NT2/D1 (cell line): ENCODE measurements around the gene SAMD9.

Source experiments
- SUZ12 ChIP-seq: IDR thresholded peaks from 2 replicates; pipeline ENCODE4 v1.6.1; 2011; ENCODE audit not compliant: insufficient read length, insufficient read depth; ENCODE audit errors: extremely low read depth
- YY1 ChIP-seq: IDR thresholded peaks from 2 replicates; pipeline ENCODE4 v1.6.1; 2011; ENCODE audit not compliant: insufficient read length, insufficient read depth

DNA sequence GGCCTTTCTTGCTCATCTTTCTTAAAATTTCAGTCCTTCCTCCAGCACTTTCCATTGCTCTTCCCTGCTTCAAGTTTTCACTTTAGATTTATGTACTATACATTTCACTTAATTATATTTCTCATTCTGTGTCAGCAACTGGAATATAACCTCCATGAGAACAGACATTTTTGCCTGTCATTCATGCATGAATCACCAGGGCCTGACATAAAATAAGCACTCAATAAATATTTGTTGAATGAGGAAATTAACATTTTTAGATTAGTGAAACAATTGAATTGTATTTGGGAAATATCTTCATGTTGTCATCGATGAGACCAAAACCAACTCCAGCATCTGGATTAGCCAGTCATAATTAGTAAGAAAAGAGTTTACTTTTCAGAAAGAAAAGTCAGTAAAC is 24.3 kb upstream of the SAMD9 start:
- no peak for TF ChIP-seq SUZ12
- TF ChIP-seq YY1 = no peak
